Uterus (tissue), 4 donors: Measurements from ENCODE around the gene SORL1. TPM values are rescaled to one million over a fixed set of nuclear protein-coding genes. Genes with fewer than 3 reads are reported as not detected.

Source experiments
- DNase-seq, 2 donors: peaks; one replicate each; pipeline ENCODE4 v3.0.0-alpha.2; 2019 to 2020
- H3K27ac ChIP-seq, 2 donors: fragments of 200-600 bp; sonication (generic); 1 replicate in 1 of 2; 2 replicates in 1 of 2; pipeline ENCODE4 v1.5.1; 2016 to 2018
- H3K27me3 ChIP-seq, 2 donors: fragments of 200-600 bp; sonication (generic); one replicate each; pipeline ENCODE4 v1.5.1; 2018 to 2019; ENCODE audit warnings: control low read depth in 1 of 2
- H3K36me3 ChIP-seq, 2 donors: fragments of 200-600 bp; sonication (generic); one replicate each; pipeline ENCODE4 v1.5.1; 2019; ENCODE audit warnings: control low read depth in 1 of 2
- H3K4me1 ChIP-seq, 2 donors: fragments of 200-600 bp; sonication (generic); one replicate each; pipeline ENCODE4 v1.5.1; 2018 to 2019; ENCODE audit warnings: control low read depth in 1 of 2
- H3K4me3 ChIP-seq, 2 donors: fragments of 200-600 bp; sonication (generic); 1 replicate in 1 of 2; 2 replicates in 1 of 2; pipeline ENCODE4 v1.5.1; 2018 to 2019; ENCODE audit warnings: mild to moderate bottlenecking in 1 of 2
- H3K9me3 ChIP-seq, 2 donors: fragments of 200-600 bp; sonication (generic); one replicate each; pipeline ENCODE4 v1.5.1; 2019; ENCODE audit warnings: control low read depth in 1 of 2
- POLR2A ChIP-seq, 2 donors: fragments of 450-650 bp; IDR thresholded peaks; one replicate each; pipeline ENCODE4 v1.6.1; 2016; ENCODE audit warnings: antibody characterized with exemption in 2 of 2, mild to moderate bottlenecking in 1 of 2, moderate library complexity in 1 of 2
- intact Hi-C: fragments of 100-400 bp; cut with DNase I; formaldehyde crosslinking; loops from one replicate; pipeline ENCODE4 v1.15.1; 2023; ENCODE audit warnings: low total_unique reads
- total RNA-seq, 4 donors: library from RNA; depleted of rRNA in 3 of 4; stranded (reverse); fragments of >200 nt in 3 of 4; gene quantifications; one replicate each; pipeline versions ENCODE4 v1.1.0 to v1.2.4, GENCODE V29; 2014 to 2023
- TF ChIP-seq, protein P1 (sequence below), 4 experiments: fragments of 200-600 bp in 2 of 4; fragments of 450-650 bp in 2 of 4; sonication (generic) in 2 of 4; IDR thresholded peaks; one replicate each; pipeline ENCODE4 v1.5.1; 2016 to 2019; ENCODE audit warnings: antibody characterized with exemption in 4 of 4, mild to moderate bottlenecking in 2 of 4, moderate library complexity in 1 of 4
- donor health status: DM: yes; HTN: yes; CAD: no.

Gene SORL1
- total RNA-seq, 4 donors from 2014 or later, result 7.6 to 42.6 (median 17.2) TPM

DNA sequence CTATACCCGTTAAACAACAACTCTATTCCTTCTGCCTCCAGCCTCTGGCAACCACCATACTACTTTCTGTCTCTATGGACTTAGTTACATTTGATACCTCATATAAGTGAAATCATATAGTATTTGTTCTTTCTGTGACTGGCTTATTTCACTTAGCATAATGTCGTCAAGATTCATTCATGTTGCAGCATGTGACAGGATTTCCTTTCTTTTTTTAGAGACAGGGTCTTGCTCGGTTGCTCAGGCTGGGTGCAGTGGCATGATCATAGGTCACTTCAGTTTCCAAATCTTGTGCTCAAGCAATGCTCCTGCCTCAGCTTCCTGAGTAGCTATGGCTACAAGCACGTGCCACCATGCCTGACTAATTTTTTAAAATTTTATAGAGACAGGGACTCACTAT, 29.4 kb upstream of the SORL1 start:
- intact Hi-C loops, result no loop called here
- H3K4me3 ChIP-seq, result no peak overlapping the region
- no peak for DNase-seq
- TF ChIP-seq, protein P1, sequence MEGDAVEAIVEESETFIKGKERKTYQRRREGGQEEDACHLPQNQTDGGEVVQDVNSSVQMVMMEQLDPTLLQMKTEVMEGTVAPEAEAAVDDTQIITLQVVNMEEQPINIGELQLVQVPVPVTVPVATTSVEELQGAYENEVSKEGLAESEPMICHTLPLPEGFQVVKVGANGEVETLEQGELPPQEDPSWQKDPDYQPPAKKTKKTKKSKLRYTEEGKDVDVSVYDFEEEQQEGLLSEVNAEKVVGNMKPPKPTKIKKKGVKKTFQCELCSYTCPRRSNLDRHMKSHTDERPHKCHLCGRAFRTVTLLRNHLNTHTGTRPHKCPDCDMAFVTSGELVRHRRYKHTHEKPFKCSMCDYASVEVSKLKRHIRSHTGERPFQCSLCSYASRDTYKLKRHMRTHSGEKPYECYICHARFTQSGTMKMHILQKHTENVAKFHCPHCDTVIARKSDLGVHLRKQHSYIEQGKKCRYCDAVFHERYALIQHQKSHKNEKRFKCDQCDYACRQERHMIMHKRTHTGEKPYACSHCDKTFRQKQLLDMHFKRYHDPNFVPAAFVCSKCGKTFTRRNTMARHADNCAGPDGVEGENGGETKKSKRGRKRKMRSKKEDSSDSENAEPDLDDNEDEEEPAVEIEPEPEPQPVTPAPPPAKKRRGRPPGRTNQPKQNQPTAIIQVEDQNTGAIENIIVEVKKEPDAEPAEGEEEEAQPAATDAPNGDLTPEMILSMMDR (IDR thresholded peaks at IDR 0.05), result no peak
- TF ChIP-seq POLR2A (IDR thresholded peaks at IDR 0.05), result no peak
- no peaks in the 10 kb centered on the region for H3K36me3 ChIP-seq
- H3K27me3 ChIP-seq, result no peaks in the 10 kb centered on the region
- no peaks in the 10 kb centered on the region for H3K9me3 ChIP-seq
- no peaks in the 10 kb centered on the region for H3K4me1 ChIP-seq
- no peak overlapping the region for H3K27ac ChIP-seq

DNA sequence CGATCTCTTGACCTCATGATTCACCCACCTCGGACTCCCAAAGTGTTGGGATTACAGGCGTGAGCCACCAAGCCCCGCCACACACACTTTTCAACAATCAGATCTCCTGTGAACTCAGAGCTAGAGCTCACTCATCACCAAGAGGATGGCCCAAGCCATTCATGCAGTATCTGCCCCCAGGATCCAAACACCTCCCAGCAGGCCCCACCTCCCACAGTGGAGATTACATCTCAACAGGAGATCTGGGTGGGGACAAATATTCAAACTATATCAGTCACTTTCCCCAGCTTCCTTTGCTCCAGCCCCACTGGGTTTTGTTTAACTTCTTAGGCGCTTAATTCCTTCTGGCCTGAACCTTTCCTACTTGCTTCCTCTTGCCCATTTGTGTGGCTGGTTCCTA, 26.3 kb upstream of the SORL1 start:
- DNase-seq, result no peak
- Histone ChIP-seq H3K9me3 (no peaks in the 10 kb centered on the region), H3K4me1 (no peaks in the 10 kb centered on the region), H3K36me3 (no peaks in the 10 kb centered on the region), H3K27ac (no peak overlapping the region), H3K4me3 (no peak overlapping the region), H3K27me3 (no peaks in the 10 kb centered on the region)
- TF ChIP-seq, protein P1 (IDR thresholded peaks at IDR 0.05), result no peak
- no peak for TF ChIP-seq POLR2A (IDR thresholded peaks at IDR 0.05)
- intact Hi-C loops, result no loop called here

DNA sequence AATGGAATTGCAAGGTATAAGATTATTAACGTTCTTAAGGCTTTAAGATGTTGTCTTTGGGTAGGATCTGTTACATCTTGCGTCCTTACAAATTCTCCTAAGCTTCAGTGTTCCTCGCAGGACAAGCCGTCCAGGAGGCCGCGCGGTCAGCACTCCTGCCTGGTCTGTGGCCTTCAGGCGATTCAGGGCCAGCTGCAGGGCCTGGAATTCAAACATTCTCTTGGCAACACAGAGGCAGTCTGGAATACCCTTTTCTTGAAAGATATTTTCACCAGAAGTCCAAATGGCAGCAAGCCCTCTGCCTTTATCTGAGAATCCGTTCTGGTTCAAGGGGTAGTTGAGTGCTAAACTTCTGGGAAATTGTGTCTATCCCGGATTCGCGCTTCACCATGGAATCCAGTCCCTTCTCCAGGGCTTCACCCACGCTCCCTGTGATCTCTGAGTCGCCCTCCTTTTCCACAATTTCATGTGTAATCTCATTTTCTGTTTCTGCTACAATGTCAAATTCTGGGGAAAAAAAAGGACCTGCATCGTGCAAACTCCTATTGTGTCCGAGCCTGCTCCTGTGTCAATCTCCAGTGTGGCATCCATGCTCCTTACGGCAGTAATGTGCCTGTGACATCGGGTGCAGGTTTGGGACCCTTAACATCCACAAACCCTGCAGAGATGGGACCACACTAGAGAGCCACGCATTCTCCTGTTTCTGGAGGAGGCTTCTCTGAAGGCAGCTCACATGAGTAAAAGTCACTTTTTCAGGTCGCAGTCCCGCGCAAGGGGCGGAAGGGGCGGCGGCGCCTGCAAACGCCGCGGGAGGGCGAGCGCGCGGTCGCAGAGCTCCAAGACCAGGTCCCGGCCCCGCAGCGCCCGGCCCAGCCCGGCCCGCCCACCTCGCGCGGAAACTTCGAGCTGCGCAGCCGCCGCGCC, 25.4 kb upstream of the SORL1 start:
- H3K36me3 ChIP-seq, result no peaks in the 10 kb centered on the region
- no peaks in the 10 kb centered on the region for H3K9me3 ChIP-seq
- no peaks in the 10 kb centered on the region for H3K4me1 ChIP-seq
- TF ChIP-seq, protein P1 (IDR thresholded peaks at IDR 0.05), result peak in 2 of 4 experiments; percentile 7 to 10
- no peak for TF ChIP-seq POLR2A (IDR thresholded peaks at IDR 0.05)
- H3K4me3 ChIP-seq, result peak overlapping the region in 1 of 2 donors; percentile 15
- H3K27me3 ChIP-seq, result no peaks in the 10 kb centered on the region
- H3K27ac ChIP-seq, result no peak overlapping the region
- peak in 1 of 2 donors; percentile 37 for DNase-seq
- intact Hi-C loops, result no loop called here

DNA sequence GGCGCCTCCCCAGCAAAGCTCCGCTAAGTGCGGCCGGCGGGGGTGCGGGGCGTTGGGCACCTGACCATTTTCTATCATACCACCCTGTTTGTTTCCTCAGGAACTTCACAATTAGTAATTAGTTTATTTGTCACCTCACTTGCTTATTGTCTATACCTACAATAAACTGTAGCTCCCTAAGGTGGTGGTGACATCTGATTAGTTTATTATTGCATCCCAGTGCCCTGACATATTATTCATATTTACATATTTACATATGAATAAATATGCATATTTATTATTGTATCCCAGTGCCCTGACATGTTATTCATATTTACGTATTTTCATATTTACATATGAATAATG, 24.7 kb upstream of the SORL1 start:
- H3K9me3 ChIP-seq, result no peaks in the 10 kb centered on the region
- intact Hi-C loops, result no loop called here
- no peak overlapping the region for H3K4me3 ChIP-seq
- DNase-seq, result no peak
- no peak overlapping the region for H3K27ac ChIP-seq
- TF ChIP-seq, protein P1 (IDR thresholded peaks at IDR 0.05), result no peak
- TF ChIP-seq POLR2A (IDR thresholded peaks at IDR 0.05), result no peak
- no peaks in the 10 kb centered on the region for H3K27me3 ChIP-seq
- H3K4me1 ChIP-seq, result no peaks in the 10 kb centered on the region
- H3K36me3 ChIP-seq, result no peaks in the 10 kb centered on the region

DNA sequence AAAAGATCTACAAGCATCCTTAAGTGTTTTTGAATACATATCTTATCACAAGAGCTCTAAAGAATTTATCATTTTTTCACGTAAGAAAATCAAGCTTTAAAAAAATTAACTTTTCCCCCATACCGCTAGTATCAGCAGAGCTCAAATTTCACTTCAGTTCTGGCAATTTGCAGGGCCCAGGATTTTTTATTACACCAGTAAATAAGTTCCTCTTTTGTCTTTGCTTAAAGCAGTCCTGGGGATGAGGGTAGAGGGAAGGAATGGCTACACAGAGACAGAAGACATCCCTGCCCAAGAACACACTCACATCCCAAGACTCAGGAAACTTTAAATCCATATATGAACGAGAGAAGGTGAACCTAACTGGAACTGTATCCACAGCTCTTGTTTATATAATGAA, 22.6 kb upstream of the SORL1 start:
- H3K9me3 ChIP-seq, result no peaks in the 10 kb centered on the region
- no peaks in the 10 kb centered on the region for H3K4me1 ChIP-seq
- H3K27me3 ChIP-seq, result no peaks in the 10 kb centered on the region
- no peak for TF ChIP-seq POLR2A (IDR thresholded peaks at IDR 0.05)
- TF ChIP-seq, protein P1 (IDR thresholded peaks at IDR 0.05), result no peak
- H3K36me3 ChIP-seq, result no peaks in the 10 kb centered on the region
- no peak overlapping the region for H3K4me3 ChIP-seq
- intact Hi-C loops, result no loop called here
- no peak overlapping the region for H3K27ac ChIP-seq
- no peak for DNase-seq
